Measurements from ENCODE around the gene CD58. TPM values are rescaled to one million over a fixed set of nuclear protein-coding genes. Genes with fewer than 3 reads are reported as not detected.

Gene CD58
- total and polyA plus RNA-seq, 2 of the 4 experiments (the other 2 are of a cell fraction) = 5.4 to 5.7 TPM

DNA sequence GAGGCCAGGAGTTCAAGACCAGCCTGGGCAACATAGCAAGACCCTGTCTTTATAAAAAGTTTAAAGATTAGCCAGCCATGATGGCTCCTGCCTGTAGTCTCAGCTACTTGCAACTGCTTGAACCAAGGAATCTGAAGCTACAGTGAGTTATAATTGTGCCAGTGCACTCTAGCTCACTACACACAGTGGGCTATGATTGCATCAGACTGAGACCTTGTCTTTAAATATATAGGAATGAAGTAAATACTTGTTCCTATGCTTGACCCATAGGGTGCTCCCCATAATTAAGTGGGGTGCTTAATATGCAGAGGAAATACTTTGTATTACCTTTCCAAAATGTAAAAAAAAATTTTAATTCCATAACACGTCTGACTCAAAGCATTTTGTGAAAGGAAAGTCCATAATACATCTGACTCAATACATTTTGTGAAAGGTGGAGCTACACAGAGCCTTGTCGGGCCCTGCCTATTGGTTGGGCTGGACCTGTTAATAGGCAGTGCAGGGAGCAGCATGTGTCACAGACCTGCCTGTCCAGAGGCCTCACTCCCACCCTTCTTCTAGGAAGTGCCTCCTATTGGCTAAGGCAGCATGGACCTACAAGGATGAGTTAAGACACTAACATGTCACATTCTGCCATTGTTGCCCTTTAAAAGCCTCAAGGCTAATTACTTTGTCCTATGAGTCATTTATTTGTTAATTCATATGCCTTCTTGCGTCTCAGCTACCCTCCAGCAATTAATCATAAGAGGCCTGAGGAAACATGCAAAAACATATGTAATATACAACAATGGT is 33.6 kb downstream of the CD58 start:
- no TSS peak for BruUV-seq (replicated peaks)
- no peak overlapping the region for H4K5ac ChIP-seq (ENCODE audit: low read depth, low read length)
- H3K9me3 ChIP-seq (ENCODE audit: control insufficient read depth, insufficient read depth, low read length) = no peaks in the 10 kb centered on the region
- H2AFZ ChIP-seq (replicated peaks; ENCODE audit: low read length, poor library complexity) = no peak overlapping the region
- DNase-seq (peak; percentile 58), ATAC-seq (ENCODE audit: low read depth) (peak; percentile 63)
- H3K18ac ChIP-seq (ENCODE audit: low read depth, low read length) = no peak overlapping the region
- peaks cover 2% of the 10 kb centered on the region; the same call in 1 of the 2 replicates for H3K4me1 ChIP-seq (ENCODE audit: control insufficient read depth, insufficient read depth, low read length)
- no peak overlapping the region for H2AK5ac ChIP-seq (ENCODE audit: low read depth, low read length)
- TF ChIP-seq CEBPB (IDR thresholded peaks at IDR 0.05; ENCODE audit: low read depth, low read length) (no peak), MXI1 (IDR thresholded peaks at IDR 0.05; ENCODE audit: borderline replicate concordance, low read depth, low read length) (no peak), NFE2L2 (IDR thresholded peaks at IDR 0.05; ENCODE audit: low read depth, low read length) (no peak), RCOR1 (IDR thresholded peaks at IDR 0.05; ENCODE audit: insufficient replicate concordance, low read length) (no peak), SMC3 (IDR thresholded peaks at IDR 0.05; ENCODE audit: low read depth, low read length) (no peak), MAZ (IDR thresholded peaks at IDR 0.05; ENCODE audit: borderline replicate concordance, low read depth, low read length) (no peak)
- TF ChIP-seq, protein P1, sequence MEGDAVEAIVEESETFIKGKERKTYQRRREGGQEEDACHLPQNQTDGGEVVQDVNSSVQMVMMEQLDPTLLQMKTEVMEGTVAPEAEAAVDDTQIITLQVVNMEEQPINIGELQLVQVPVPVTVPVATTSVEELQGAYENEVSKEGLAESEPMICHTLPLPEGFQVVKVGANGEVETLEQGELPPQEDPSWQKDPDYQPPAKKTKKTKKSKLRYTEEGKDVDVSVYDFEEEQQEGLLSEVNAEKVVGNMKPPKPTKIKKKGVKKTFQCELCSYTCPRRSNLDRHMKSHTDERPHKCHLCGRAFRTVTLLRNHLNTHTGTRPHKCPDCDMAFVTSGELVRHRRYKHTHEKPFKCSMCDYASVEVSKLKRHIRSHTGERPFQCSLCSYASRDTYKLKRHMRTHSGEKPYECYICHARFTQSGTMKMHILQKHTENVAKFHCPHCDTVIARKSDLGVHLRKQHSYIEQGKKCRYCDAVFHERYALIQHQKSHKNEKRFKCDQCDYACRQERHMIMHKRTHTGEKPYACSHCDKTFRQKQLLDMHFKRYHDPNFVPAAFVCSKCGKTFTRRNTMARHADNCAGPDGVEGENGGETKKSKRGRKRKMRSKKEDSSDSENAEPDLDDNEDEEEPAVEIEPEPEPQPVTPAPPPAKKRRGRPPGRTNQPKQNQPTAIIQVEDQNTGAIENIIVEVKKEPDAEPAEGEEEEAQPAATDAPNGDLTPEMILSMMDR (conservative IDR thresholded peaks at IDR 0.05; ENCODE audit: low read depth, low read length) = no peak
- TF ChIP-seq, protein P2, sequence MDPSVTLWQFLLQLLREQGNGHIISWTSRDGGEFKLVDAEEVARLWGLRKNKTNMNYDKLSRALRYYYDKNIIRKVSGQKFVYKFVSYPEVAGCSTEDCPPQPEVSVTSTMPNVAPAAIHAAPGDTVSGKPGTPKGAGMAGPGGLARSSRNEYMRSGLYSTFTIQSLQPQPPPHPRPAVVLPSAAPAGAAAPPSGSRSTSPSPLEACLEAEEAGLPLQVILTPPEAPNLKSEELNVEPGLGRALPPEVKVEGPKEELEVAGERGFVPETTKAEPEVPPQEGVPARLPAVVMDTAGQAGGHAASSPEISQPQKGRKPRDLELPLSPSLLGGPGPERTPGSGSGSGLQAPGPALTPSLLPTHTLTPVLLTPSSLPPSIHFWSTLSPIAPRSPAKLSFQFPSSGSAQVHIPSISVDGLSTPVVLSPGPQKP (IDR thresholded peaks at IDR 0.05; ENCODE audit: borderline replicate concordance, low read depth, low read length) = no peak
- TF ChIP-seq, protein P3, sequence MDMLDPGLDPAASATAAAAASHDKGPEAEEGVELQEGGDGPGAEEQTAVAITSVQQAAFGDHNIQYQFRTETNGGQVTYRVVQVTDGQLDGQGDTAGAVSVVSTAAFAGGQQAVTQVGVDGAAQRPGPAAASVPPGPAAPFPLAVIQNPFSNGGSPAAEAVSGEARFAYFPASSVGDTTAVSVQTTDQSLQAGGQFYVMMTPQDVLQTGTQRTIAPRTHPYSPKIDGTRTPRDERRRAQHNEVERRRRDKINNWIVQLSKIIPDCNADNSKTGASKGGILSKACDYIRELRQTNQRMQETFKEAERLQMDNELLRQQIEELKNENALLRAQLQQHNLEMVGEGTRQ (IDR thresholded peaks at IDR 0.05; ENCODE audit: low read depth, low read length) = no peak
- no peak overlapping the region for H3K23ac ChIP-seq (ENCODE audit: low read depth, low read length)
- H3K4me2 ChIP-seq (ENCODE audit: low read depth, low read length) = no peak overlapping the region
- no peaks in the 10 kb centered on the region for H3K79me1 ChIP-seq (ENCODE audit: low read depth in 1 of 2, low read length in 2 of 2)
- no peaks in the 10 kb centered on the region for H4K20me1 ChIP-seq (ENCODE audit: insufficient read depth, low read length)
- H3K14ac ChIP-seq (replicated peaks; ENCODE audit: low read depth, low read length) = no peak overlapping the region
- H2BK5ac ChIP-seq (ENCODE audit: low read depth, low read length, poor library complexity, severe bottlenecking) = no peak overlapping the region
- no peak overlapping the region for H2BK20ac ChIP-seq (ENCODE audit: low read depth, low read length)
- H3K9ac ChIP-seq (ENCODE audit: low read depth, low read length) = no peak overlapping the region
- no peak overlapping the region for H2AK9ac ChIP-seq (replicated peaks; ENCODE audit: low read depth, low read length, poor library complexity)
- ChIA-PET POLR2A (ENCODE audit: unreplicated experiment) (no interaction called here), CTCF (no interaction called here)
- dilution Hi-C loops (cut with HindIII; ENCODE audit: low sequenced_read_pairs, unreplicated experiment) = no loop called here
- H3K27me3 ChIP-seq (ENCODE audit: control insufficient read depth, insufficient read depth, low read length) = no peaks in the 10 kb centered on the region
- no peaks in the 10 kb centered on the region for H3K9me1 ChIP-seq (ENCODE audit: insufficient read depth, low read length)
- H3K36me3 ChIP-seq (ENCODE audit: control insufficient read depth, insufficient read depth, low read length) = no peaks in the 10 kb centered on the region
- no peak overlapping the region for H4K8ac ChIP-seq (ENCODE audit: low read depth in 2 of 2, low read length in 2 of 2)
- no peak overlapping the region for H3K4me3 ChIP-seq (ENCODE audit: insufficient read depth, low read depth, low read length)
- WGBS, 2 experiments (ENCODE audit: extremely low coverage in 2 of 2, insufficient read length in 1 of 2) = no CpG with 5 or more reads among the region's 3 CpGs
- no peak overlapping the region for H3K27ac ChIP-seq (ENCODE audit: insufficient read depth, low read length)
- intact Hi-C loops (cut with micrococcal nuclease) = no loop called here
- in situ Hi-C loops (cut with MboI; ENCODE audit: low sequenced_read_pairs) = no loop called here
- no peak overlapping the region for H2BK120ac ChIP-seq (ENCODE audit: low read depth, low read length)
- H4K91ac ChIP-seq (ENCODE audit: insufficient read depth, low read depth, low read length) = no peak overlapping the region
- H2BK15ac ChIP-seq (ENCODE audit: low read depth, low read length) = no peak overlapping the region
- H3K56ac ChIP-seq (ENCODE audit: extremely low read depth, insufficient read depth, low read length) = no peak overlapping the region
- no peak overlapping the region for H3K4ac ChIP-seq (ENCODE audit: low read depth, low read length)
